Endothelial cell of umbilical vein (primary cell): Measurements from ENCODE around the gene KLRD1. TPM values are rescaled to one million over a fixed set of nuclear protein-coding genes. Genes with fewer than 3 reads are reported as not detected.

Experiments used
- Bru-seq: library from RNA; stranded (reverse); fragments of 400-500 nt; gene quantifications from one replicate; lab custom pipeline; 2021; lab: Mats Ljungman, UMichigan
- BruChase-seq, 2 experiments: library from RNA; stranded (reverse); fragments of 400-500 nt; gene quantifications; one replicate each; lab custom pipeline; 2021; lab: Mats Ljungman, UMichigan
- BruUV-seq: library from RNA; stranded (reverse); fragments of 400-500 nt; replicated peaks from 2 replicates; lab custom pipeline; 2021; lab: Mats Ljungman, UMichigan
- CTCF ChIA-PET: fragments of 300-600, 350-600 bp; sonication (Branson Sonifier 250); formaldehyde crosslinking; loops from one replicate; lab custom pipeline; 2021; ENCODE audit warnings: antibody characterized with exemption, inconsistent platforms; lab: Charles Lee
- POLR2A ChIA-PET: fragments of 300-600, 350-600 bp; sonication (Branson Sonifier 250); formaldehyde crosslinking; loops from one replicate; lab custom pipeline; 2021; ENCODE audit warnings: antibody characterized with exemption, inconsistent platforms; lab: Charles Lee
- DNase-seq: peaks from one replicate; pipeline ENCODE4 v3.0.0-alpha.2; 2011; ENCODE audit warnings: low read depth, low spot score
- FAIRE-seq: peaks from 2 replicates; lab custom pipeline; 2011; peaks lifted over from hg19 to GRCh38; lab: Jason Lieb, UNC
- H2AFZ ChIP-seq: 2 replicates; pipeline ENCODE4 v1.6.0; 2012; ENCODE audit warnings: low read depth, low read length, control low read depth, inconsistent platforms
- H3K27ac ChIP-seq: 2 replicates; pipeline ENCODE4 v1.5.1; 2011; ENCODE audit warnings: low read depth, mild to moderate bottlenecking, control low read depth, low read length, moderate library complexity; ENCODE audit not compliant: insufficient read depth
- H3K27me3 ChIP-seq, 2 experiments: 2 replicates each; pipeline versions ENCODE4 v1.6.0 to v1.6.1; 2011; ENCODE audit warnings: low read length in 2 of 2, mixed read lengths in 1 of 2; ENCODE audit not compliant: control insufficient read depth in 2 of 2, insufficient read depth in 2 of 2
- H3K36me3 ChIP-seq, 2 experiments: 2 replicates in 1 of 2; 3 replicates in 1 of 2; pipeline ENCODE4 v1.5.1; 2011; ENCODE audit warnings: low read length in 2 of 2, mild to moderate bottlenecking in 1 of 2, moderate library complexity in 1 of 2; ENCODE audit not compliant: control insufficient read depth in 2 of 2, insufficient read depth in 2 of 2; ENCODE audit errors: extremely low read depth in 1 of 2
- H3K4me1 ChIP-seq: 3 replicates; pipeline ENCODE4 v1.5.1; 2011; ENCODE audit warnings: mild to moderate bottlenecking, low read length; ENCODE audit not compliant: control insufficient read depth, insufficient read depth; ENCODE audit errors: extremely low read depth
- H3K4me2 ChIP-seq: 2 replicates; pipeline ENCODE4 v1.6.1; 2011; ENCODE audit warnings: low read length, control low read depth, mixed read lengths; ENCODE audit not compliant: insufficient read depth
- H3K4me3 ChIP-seq, 3 experiments: fragments of 200-600 bp in 1 of 3; sonication (generic), shearing (Covaris generic) in 1 of 3; replicated peaks in 1 of 3; 2 replicates each; pipeline ENCODE4 v1.5.1; 2011 to 2016; ENCODE audit warnings: control low read depth in 3 of 3, low read length in 3 of 3, mild to moderate bottlenecking in 2 of 3, inconsistent platforms in 1 of 3, low read depth in 1 of 3, moderate library complexity in 1 of 3; ENCODE audit not compliant: insufficient read depth in 1 of 3
- H3K79me2 ChIP-seq: 2 replicates; pipeline ENCODE4 v1.6.0; 2012; ENCODE audit warnings: low read length, inconsistent platforms; ENCODE audit not compliant: control insufficient read depth, insufficient read depth
- H3K9ac ChIP-seq: replicated peaks from 2 replicates; pipeline ENCODE3; 2011; ENCODE audit warnings: low read length, control low read depth; ENCODE audit not compliant: insufficient read depth; ENCODE audit errors: extremely low read depth
- H3K9me1 ChIP-seq: replicated peaks from 3 replicates; pipeline ENCODE4 v1.6.0; 2011; ENCODE audit warnings: mild to moderate bottlenecking, low read length; ENCODE audit not compliant: control insufficient read depth, insufficient read depth; ENCODE audit errors: extremely low read depth
- H3K9me3 ChIP-seq: replicated peaks from 2 replicates; pipeline ENCODE4 v1.5.1; 2012; ENCODE audit warnings: low read length, inconsistent platforms; ENCODE audit not compliant: control insufficient read depth, insufficient read depth
- H4K20me1 ChIP-seq: replicated peaks from 2 replicates; pipeline ENCODE3; 2011; ENCODE audit warnings: mild to moderate bottlenecking, low read length; ENCODE audit not compliant: control insufficient read depth, insufficient read depth; ENCODE audit errors: extremely low read depth
- EZH2 ChIP-seq: IDR thresholded peaks from 2 replicates; pipeline ENCODE4 v1.6.1; 2012; ENCODE audit warnings: borderline replicate concordance, low read depth, mild to moderate bottlenecking, moderate library complexity, low read length, inconsistent platforms; ENCODE audit not compliant: severe bottlenecking
- FOS ChIP-seq: IDR thresholded peaks from 2 replicates; pipeline ENCODE4 v1.6.1; 2011; ENCODE audit warnings: mild to moderate bottlenecking, low read length, moderate library complexity, borderline replicate concordance; ENCODE audit not compliant: insufficient read depth
- GATA2 ChIP-seq: IDR thresholded peaks from 2 replicates; pipeline ENCODE4 v1.7.0; 2011; ENCODE audit warnings: low read depth, mild to moderate bottlenecking, moderate library complexity, mixed read lengths, low read length; ENCODE audit not compliant: insufficient read length, insufficient read depth
- JUN ChIP-seq: IDR thresholded peaks from 2 replicates; pipeline ENCODE4 v1.6.1; 2011; ENCODE audit warnings: borderline replicate concordance, low read depth; ENCODE audit not compliant: insufficient read length, insufficient read depth
- MYC ChIP-seq: IDR thresholded peaks from one replicate; pipeline ENCODE4 v1.6.1; 2011; ENCODE audit warnings: mild to moderate bottlenecking, low read depth, low read length
- POLR2A ChIP-seq: IDR thresholded peaks from 2 replicates; pipeline ENCODE4 v1.6.1; 2012; ENCODE audit warnings: low read depth, mild to moderate bottlenecking, control low read depth, low read length
- POLR2AphosphoS5 ChIP-seq: IDR thresholded peaks from 2 replicates; pipeline ENCODE4 v1.6.1; 2012; ENCODE audit warnings: low read depth, mild to moderate bottlenecking, control low read depth, low read length, moderate library complexity; ENCODE audit not compliant: insufficient read depth
- dilution Hi-C: fragments of 300-500 bp; cut with MboI; formaldehyde crosslinking; loops from one replicate; pipeline ENCODE4 v1.15.0; 2019; ENCODE audit warnings: low sequenced_read_pairs; ENCODE audit not compliant: extremely low pct_ligation_motif_present
- intact Hi-C: fragments of 100-400 bp; cut with micrococcal nuclease; formaldehyde crosslinking; loops from one replicate; pipeline ENCODE4 v1.10.0; 2022
- long read RNA-seq: library from polyadenylated mRNA; stranded (forward); transcript quantifications from one replicate; pipeline ENCODE4 v2.0.0, GENCODE V29; 2021
- polyA minus RNA-seq, 3 experiments: library from RNA; depleted of rRNA, polyadenylated mRNA; stranded (reverse); fragments of >200 nt; gene quantifications; 1 replicate in 1 of 3; 2 replicates in 2 of 3; pipeline ENCODE4 v1.2.3, GENCODE V29; 2011
- polyA plus RNA-seq, 4 experiments: library from polyadenylated mRNA; depleted of rRNA in 3 of 4; stranded (reverse) in 3 of 4; unstranded in 1 of 4; fragments of >200 nt; gene quantifications; 2 replicates each; pipeline versions ENCODE4 v1.2.1 to v1.2.3, GENCODE V29; 2011 to 2012; ENCODE audit warnings: missing spikeins in 1 of 4
- total RNA-seq: library from RNA; stranded (reverse); gene quantifications from 2 replicates; pipeline ENCODE4 v1.2.3, GENCODE V29; 2021
- TF ChIP-seq, protein P1 (sequence below), 2 donors: IDR thresholded peaks; 1 replicate in 1 of 2; 2 replicates in 1 of 2; pipeline ENCODE4 v1.5.1; 2011; ENCODE audit warnings: low read length in 2 of 2, mild to moderate bottlenecking in 2 of 2, moderate library complexity in 2 of 2, control low read depth in 1 of 2, inconsistent platforms in 1 of 2, low read depth in 1 of 2; ENCODE audit not compliant: insufficient read depth in 1 of 2; ENCODE audit errors: extremely low read depth in 1 of 2
- TF ChIP-seq, protein P2 (sequence below): IDR thresholded peaks from 2 replicates; pipeline ENCODE4 v1.6.1; 2011; ENCODE audit not compliant: insufficient read depth, insufficient read length

KLRD1 gene, protein sequence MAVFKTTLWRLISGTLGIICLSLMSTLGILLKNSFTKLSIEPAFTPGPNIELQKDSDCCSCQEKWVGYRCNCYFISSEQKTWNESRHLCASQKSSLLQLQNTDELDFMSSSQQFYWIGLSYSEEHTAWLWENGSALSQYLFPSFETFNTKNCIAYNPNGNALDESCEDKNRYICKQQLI
- total RNA-seq (0.13 and 0.18 TPM in 2 replicates), polyA plus RNA-seq (0.06 and 0.15 TPM in 2 replicates), polyA minus RNA-seq (0.39 and 0.40 TPM in 2 replicates), Bru-seq, nascent RNA (percentile 29 among the genes with signal in this experiment), BruChase-seq, experiment 1, labeled RNA remaining after a 6-hour chase (percentile 43 among the genes with signal in this experiment), BruChase-seq, experiment 2, labeled RNA remaining after a 2-hour chase (percentile 38 among the genes with signal in this experiment)
- 0.01 and 0.05 TPM in 2 replicates for polyA plus RNA-seq (2011; cell fraction: cytosol; rRNA removed)
- polyA plus RNA-seq (2011; cell fraction: nucleus; rRNA removed), result 0.53 and 0.85 TPM in 2 replicates
- 0.21 and 0.63 TPM in 2 replicates for polyA plus RNA-seq (2012)
- not detected for polyA minus RNA-seq (2011; cell fraction: cytosol; rRNA and poly(A)+ RNA removed)
- polyA minus RNA-seq (2011; cell fraction: nucleus; rRNA and poly(A)+ RNA removed), result 1.2 and 1.3 TPM in 2 replicates
- long read RNA-seq, result 0 reads

DNA sequence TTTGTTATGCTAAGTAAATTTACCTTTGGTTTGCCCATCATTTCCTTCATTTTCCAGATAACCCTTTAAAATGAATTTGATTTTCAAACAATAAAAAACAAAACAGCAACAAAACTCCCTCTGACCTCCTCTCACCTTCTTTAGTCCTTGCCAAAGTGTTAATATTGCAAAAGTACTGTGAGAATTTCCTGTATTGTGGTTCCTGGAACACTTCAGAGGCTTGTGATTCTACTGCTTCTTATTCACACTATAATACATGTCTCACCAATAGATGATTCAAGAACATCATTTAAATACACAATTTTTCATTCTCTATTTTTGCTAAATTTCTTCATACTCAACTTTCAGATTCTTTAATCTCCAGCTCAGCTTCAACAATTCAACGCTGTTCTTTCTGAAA lies at the start of gene KLRD1:
Gene KLRD1, plus strand, starts transcription at position 241 of the 400 bp plus-strand sequence. CDS start 208 bp downstream, outside the sequence.
- no peaks in the 10 kb centered on the region for H3K36me3 ChIP-seq
- FAIRE-seq (no peak), DNase-seq (peak; percentile 49)
- H3K27me3 ChIP-seq, result no peaks in the 10 kb centered on the region
- H3K27ac ChIP-seq, result no peak within 1 kb of the TSS
- intact Hi-C loops (no loop called here), dilution Hi-C loops (no loop called here)
- H3K9ac ChIP-seq, result no peak within 1 kb of the TSS
- H3K79me2 ChIP-seq, result no peaks in the 10 kb centered on the region
- BruUV-seq, result no TSS peak
- no peak within 1 kb of the TSS for H3K4me2 ChIP-seq
- no peaks in the 10 kb centered on the region for H3K9me3 ChIP-seq
- TF ChIP-seq GATA2, result no peak
- no peak for TF ChIP-seq EZH2
- TF ChIP-seq, protein P1, sequence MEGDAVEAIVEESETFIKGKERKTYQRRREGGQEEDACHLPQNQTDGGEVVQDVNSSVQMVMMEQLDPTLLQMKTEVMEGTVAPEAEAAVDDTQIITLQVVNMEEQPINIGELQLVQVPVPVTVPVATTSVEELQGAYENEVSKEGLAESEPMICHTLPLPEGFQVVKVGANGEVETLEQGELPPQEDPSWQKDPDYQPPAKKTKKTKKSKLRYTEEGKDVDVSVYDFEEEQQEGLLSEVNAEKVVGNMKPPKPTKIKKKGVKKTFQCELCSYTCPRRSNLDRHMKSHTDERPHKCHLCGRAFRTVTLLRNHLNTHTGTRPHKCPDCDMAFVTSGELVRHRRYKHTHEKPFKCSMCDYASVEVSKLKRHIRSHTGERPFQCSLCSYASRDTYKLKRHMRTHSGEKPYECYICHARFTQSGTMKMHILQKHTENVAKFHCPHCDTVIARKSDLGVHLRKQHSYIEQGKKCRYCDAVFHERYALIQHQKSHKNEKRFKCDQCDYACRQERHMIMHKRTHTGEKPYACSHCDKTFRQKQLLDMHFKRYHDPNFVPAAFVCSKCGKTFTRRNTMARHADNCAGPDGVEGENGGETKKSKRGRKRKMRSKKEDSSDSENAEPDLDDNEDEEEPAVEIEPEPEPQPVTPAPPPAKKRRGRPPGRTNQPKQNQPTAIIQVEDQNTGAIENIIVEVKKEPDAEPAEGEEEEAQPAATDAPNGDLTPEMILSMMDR (IDR thresholded peaks at IDR 0.05; ENCODE audit: extremely low read depth in 1 of 2, insufficient read depth in 1 of 2, low read depth in 1 of 2, low read length in 2 of 2), result no peak
- no peak for TF ChIP-seq POLR2AphosphoS5
- TF ChIP-seq, protein P2, sequence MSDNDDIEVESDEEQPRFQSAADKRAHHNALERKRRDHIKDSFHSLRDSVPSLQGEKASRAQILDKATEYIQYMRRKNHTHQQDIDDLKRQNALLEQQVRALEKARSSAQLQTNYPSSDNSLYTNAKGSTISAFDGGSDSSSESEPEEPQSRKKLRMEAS, result no peak
- TF ChIP-seq POLR2A, result no peak
- TF ChIP-seq JUN, result no peak
- TF ChIP-seq FOS, result no peak
- no peak for TF ChIP-seq MYC
- ChIA-PET POLR2A (no interaction called here), CTCF (interaction anchor here (1.6 kb wide), 1 partner anchor 19 kb away, joined by 3 read pairs; no protein-coding TSS in a partner anchor)
- no peak within 1 kb of the TSS for H2AFZ ChIP-seq
- peaks cover 16% of the 10 kb centered on the region for H3K4me1 ChIP-seq
- H4K20me1 ChIP-seq, result no peaks in the 10 kb centered on the region
- H3K4me3 ChIP-seq, result no peak within 1 kb of the TSS
- H3K9me1 ChIP-seq, result no peaks in the 10 kb centered on the region
